RPMI8226 (cell line): ENCODE data around the gene ATP5MG.

Experiments used
- DNase-seq: peaks from one replicate; pipeline ENCODE4 v3.0.0-alpha.2; 2015

Gene ATP5MG

GRCh38 chr11:118442908-118443589 lies 41.6 kb downstream of the ATP5MG start:
- no peak for DNase-seq

- no peak for DNase-seq
Measured at GRCh38 chr11:118443590-118444218, 42.3 kb downstream of the ATP5MG start.

GRCh38 chr11:118447423-118447822 lies 46.0 kb downstream of the ATP5MG start:
- no peak for DNase-seq

GRCh38 chr11:118448294-118448693 lies 46.9 kb downstream of the ATP5MG start:
- DNase-seq, result no peak

- DNase-seq, result no peak
Measured at GRCh38 chr11:118449316-118449918, 48.0 kb downstream of the ATP5MG start.

GRCh38 chr11:118450451-118450850 lies 49.0 kb downstream of the ATP5MG start:
- DNase-seq, result no peak
